PFSK-1 (cell line): ENCODE data around the gene SAMD14.

Experiments used
- FOXP2 ChIP-seq: optimal IDR thresholded peaks from 2 replicates; pipeline ENCODE3; 2011; ENCODE audit warnings: borderline replicate concordance, control low read depth, inconsistent platforms; ENCODE audit not compliant: insufficient read depth; ENCODE audit errors: extremely low read length, extremely low read depth
- POLR2AphosphoS5 ChIP-seq: IDR thresholded peaks from 2 replicates; pipeline ENCODE4 v1.6.1; 2012; ENCODE audit warnings: low read depth, mild to moderate bottlenecking, control low read depth, low read length, moderate library complexity
- REST ChIP-seq, 2 experiments: IDR thresholded peaks; 2 replicates each; pipeline versions ENCODE4 v1.6.1 to v1.8.0; 2011 to 2012; ENCODE audit warnings: low read depth in 2 of 2, low read length in 2 of 2, control low read depth in 1 of 2, inconsistent platforms in 1 of 2, mild to moderate bottlenecking in 1 of 2, moderate library complexity in 1 of 2; ENCODE audit not compliant: insufficient read depth in 1 of 2
- SIN3A ChIP-seq: IDR thresholded peaks from 2 replicates; pipeline ENCODE4 v1.6.1; 2012; ENCODE audit warnings: mild to moderate bottlenecking, low read length, moderate library complexity, borderline replicate concordance; ENCODE audit not compliant: insufficient read depth
- TAF1 ChIP-seq: IDR thresholded peaks from 2 replicates; pipeline ENCODE4 v1.6.1; 2012; ENCODE audit warnings: low read length, control low read depth, borderline replicate concordance; ENCODE audit not compliant: insufficient read depth

The SAMD14 gene

GRCh38 chr17:50175035-50175807, 45.3 kb upstream of the SAMD14 start:
- TF ChIP-seq SIN3A (no peak), REST (IDR thresholded peaks at IDR 0.05; ENCODE audit: insufficient read depth in 1 of 2, low read depth in 2 of 2, low read length in 2 of 2) (no peak), FOXP2 (no peak), TAF1 (no peak), POLR2AphosphoS5 (no peak)

GRCh38 chr17:50174444-50174843, 44.5 kb upstream of the SAMD14 start:
- TF ChIP-seq POLR2AphosphoS5, result no peak
- no peak for TF ChIP-seq FOXP2
- no peak for TF ChIP-seq REST (IDR thresholded peaks at IDR 0.05; ENCODE audit: insufficient read depth in 1 of 2, low read depth in 2 of 2, low read length in 2 of 2)
- no peak for TF ChIP-seq SIN3A
- no peak for TF ChIP-seq TAF1

GRCh38 chr17:50173335-50173941, 43.5 kb upstream of the SAMD14 start:
- no peak for TF ChIP-seq TAF1
- TF ChIP-seq SIN3A, result no peak
- no peak for TF ChIP-seq POLR2AphosphoS5
- TF ChIP-seq FOXP2, result no peak
- TF ChIP-seq REST (IDR thresholded peaks at IDR 0.05; ENCODE audit: insufficient read depth in 1 of 2, low read depth in 2 of 2, low read length in 2 of 2), result no peak

GRCh38 chr17:50172936-50173334, 43.0 kb upstream of the SAMD14 start:
- TF ChIP-seq FOXP2, result no peak
- TF ChIP-seq POLR2AphosphoS5, result no peak
- TF ChIP-seq REST (IDR thresholded peaks at IDR 0.05; ENCODE audit: insufficient read depth in 1 of 2, low read depth in 2 of 2, low read length in 2 of 2), result no peak
- no peak for TF ChIP-seq SIN3A
- no peak for TF ChIP-seq TAF1
